ENCODE measurements around the gene KIF26B.

Gene KIF26B

DNA sequence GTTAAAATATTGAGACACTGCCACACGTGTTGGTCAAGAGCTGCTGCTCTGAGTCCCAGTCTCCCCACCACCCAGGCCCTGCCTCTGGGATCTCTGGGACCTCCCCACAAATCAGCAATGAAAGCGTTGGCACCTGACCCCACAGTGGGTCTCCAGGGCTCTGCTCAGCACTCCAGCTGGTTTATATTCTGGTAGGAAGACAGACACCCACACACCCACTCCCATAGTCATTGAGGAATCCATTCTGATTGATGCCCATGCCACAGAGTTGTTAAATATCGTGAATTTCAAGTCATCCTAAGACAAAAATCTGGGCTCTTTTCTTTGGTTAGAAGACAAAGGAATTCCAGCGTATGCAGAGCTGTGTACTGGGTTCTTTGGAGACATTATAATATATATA, 91.6 kb downstream of the KIF26B start:
- Histone ChIP-seq H3K9ac (ENCODE audit: low read length) (no peak overlapping the region), H3K4me1 (ENCODE audit: control insufficient read depth, insufficient read depth, low read length) (no peaks in the 10 kb centered on the region; the same call in 1 of the 2 replicates), H3K9me3 (ENCODE audit: control insufficient read depth, insufficient read depth, low read depth, low read length) (peaks cover 10% of the 10 kb centered on the region), H3K27ac (ENCODE audit: low read depth, low read length) (no peak overlapping the region), H3K4me3 (ENCODE audit: low read depth, low read length) (no peak overlapping the region), H3K36me3 (ENCODE audit: control insufficient read depth, insufficient read depth, low read length) (no peaks in the 10 kb centered on the region), H3K27me3 (ENCODE audit: control insufficient read depth, insufficient read depth, low read length) (no peaks in the 10 kb centered on the region)

DNA sequence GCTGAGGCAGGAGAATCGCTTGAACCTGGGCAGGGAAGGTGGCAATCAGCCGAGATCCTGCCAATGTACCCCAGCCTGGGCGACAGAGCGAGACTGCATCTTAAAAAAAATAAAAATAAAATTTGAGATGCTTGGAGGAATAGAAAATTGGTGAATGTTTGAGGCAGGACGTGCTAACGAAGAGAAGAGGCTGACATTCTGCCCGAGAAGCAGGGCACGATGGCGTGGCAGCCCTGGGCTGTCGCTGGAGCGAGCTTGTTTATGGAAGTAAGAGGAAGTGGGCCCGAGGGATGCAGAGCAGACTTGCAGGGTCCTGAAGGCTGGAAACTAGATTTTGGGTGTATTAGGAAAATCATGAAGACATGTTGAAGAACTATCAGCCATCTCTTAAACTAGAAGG, 92.6 kb downstream of the KIF26B start:
- Histone ChIP-seq H3K4me3 (ENCODE audit: low read depth, low read length) (no peak overlapping the region), H3K4me1 (ENCODE audit: control insufficient read depth, insufficient read depth, low read length) (no peaks in the 10 kb centered on the region; the same call in 1 of the 2 replicates), H3K9ac (ENCODE audit: low read length) (no peak overlapping the region), H3K27ac (ENCODE audit: low read depth, low read length) (no peak overlapping the region), H3K27me3 (ENCODE audit: control insufficient read depth, insufficient read depth, low read length) (no peaks in the 10 kb centered on the region), H3K9me3 (ENCODE audit: control insufficient read depth, insufficient read depth, low read depth, low read length) (peaks cover 10% of the 10 kb centered on the region), H3K36me3 (ENCODE audit: control insufficient read depth, insufficient read depth, low read length) (no peaks in the 10 kb centered on the region)

DNA sequence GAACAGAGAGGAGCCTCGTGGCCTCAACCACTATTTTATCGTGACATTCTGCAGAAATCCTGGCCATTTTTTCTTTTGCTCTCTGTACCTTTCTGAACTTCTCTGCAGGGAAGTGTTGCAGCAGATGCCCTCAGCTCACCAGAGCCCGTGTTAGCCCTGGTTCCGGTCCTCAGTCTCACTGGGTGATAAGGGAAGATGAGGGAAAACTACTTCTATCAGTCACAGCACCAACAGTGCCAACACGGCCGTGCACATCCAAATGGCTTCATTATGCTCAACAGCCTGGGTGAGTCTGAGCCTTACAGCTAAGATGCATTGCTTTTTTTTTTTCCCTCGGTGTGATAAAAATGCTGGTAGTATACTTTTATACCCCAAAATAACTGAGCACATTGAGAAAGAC, 93.0 kb downstream of the KIF26B start:
- no peaks in the 10 kb centered on the region for H3K36me3 ChIP-seq (ENCODE audit: control insufficient read depth, insufficient read depth, low read length)
- H3K27ac ChIP-seq (ENCODE audit: low read depth, low read length): no peak overlapping the region
- peaks cover 10% of the 10 kb centered on the region for H3K9me3 ChIP-seq (ENCODE audit: control insufficient read depth, insufficient read depth, low read depth, low read length)
- H3K4me3 ChIP-seq (ENCODE audit: low read depth, low read length): no peak overlapping the region
- H3K9ac ChIP-seq (ENCODE audit: low read length): no peak overlapping the region
- no peaks in the 10 kb centered on the region; the same call in 1 of the 2 replicates for H3K4me1 ChIP-seq (ENCODE audit: control insufficient read depth, insufficient read depth, low read length)
- no peaks in the 10 kb centered on the region for H3K27me3 ChIP-seq (ENCODE audit: control insufficient read depth, insufficient read depth, low read length)

DNA sequence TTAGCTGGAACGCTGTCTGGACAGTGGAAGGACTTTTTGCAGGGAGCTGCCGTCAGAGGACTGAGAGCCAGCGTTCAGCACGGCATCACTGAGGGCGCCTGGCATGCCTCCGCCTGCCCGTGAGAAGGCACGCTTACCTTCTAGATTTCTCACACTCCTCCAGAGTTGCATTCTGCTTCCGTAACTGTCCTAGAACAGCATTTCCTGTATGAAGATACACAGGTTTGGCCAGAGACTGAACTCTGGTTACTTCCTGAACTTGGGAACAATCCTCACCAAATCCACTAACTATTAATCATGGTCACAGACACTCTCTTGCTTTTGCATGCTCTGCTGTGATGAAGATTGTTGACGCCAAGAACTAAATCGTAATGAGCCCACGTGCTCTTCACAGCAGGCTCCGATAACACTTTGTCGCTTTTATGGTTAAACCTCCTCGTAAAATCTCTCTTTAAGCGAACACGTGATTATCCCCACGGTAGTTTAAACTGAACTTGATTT, 93.5 kb downstream of the KIF26B start:
- Histone ChIP-seq H3K9ac (ENCODE audit: low read length) (no peak overlapping the region), H3K36me3 (ENCODE audit: control insufficient read depth, insufficient read depth, low read length) (no peaks in the 10 kb centered on the region), H3K9me3 (ENCODE audit: control insufficient read depth, insufficient read depth, low read depth, low read length) (peaks cover 10% of the 10 kb centered on the region), H3K27ac (ENCODE audit: low read depth, low read length) (no peak overlapping the region), H3K4me3 (ENCODE audit: low read depth, low read length) (no peak overlapping the region), H3K4me1 (ENCODE audit: control insufficient read depth, insufficient read depth, low read length) (no peaks in the 10 kb centered on the region; the same call in 1 of the 2 replicates), H3K27me3 (ENCODE audit: control insufficient read depth, insufficient read depth, low read length) (no peaks in the 10 kb centered on the region)

DNA sequence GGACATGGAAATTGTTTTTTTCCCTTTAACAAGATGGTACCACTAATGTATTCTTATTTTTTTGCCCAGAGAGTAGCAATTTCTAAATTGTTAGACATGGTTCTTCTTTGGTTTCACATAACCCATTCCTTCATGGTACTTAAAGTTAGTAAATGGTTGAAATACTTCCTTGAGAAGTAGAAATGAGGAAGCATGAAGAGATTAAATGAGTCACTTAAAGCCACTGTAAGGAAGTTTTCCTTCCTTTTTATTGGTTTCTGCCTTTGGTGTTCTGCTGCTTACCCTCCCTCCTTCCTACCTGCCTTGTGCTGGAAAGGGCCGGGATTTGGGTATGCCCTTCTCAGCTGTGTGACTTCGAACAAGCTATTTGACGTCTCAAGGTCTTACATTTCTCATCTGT, 101.0 kb downstream of the KIF26B start:
- no peaks in the 10 kb centered on the region for H3K27me3 ChIP-seq (ENCODE audit: control insufficient read depth, insufficient read depth, low read length)
- H3K4me1 ChIP-seq (ENCODE audit: control insufficient read depth, insufficient read depth, low read length): peaks cover 31% of the 10 kb centered on the region
- no peak overlapping the region for H3K27ac ChIP-seq (ENCODE audit: low read depth, low read length)
- H3K4me3 ChIP-seq (ENCODE audit: low read depth, low read length): no peak overlapping the region
- peaks cover 6% of the 10 kb centered on the region for H3K9me3 ChIP-seq (ENCODE audit: control insufficient read depth, insufficient read depth, low read depth, low read length)
- H3K36me3 ChIP-seq (ENCODE audit: control insufficient read depth, insufficient read depth, low read length): no peaks in the 10 kb centered on the region
- no peak overlapping the region for H3K9ac ChIP-seq (ENCODE audit: low read length)

DNA sequence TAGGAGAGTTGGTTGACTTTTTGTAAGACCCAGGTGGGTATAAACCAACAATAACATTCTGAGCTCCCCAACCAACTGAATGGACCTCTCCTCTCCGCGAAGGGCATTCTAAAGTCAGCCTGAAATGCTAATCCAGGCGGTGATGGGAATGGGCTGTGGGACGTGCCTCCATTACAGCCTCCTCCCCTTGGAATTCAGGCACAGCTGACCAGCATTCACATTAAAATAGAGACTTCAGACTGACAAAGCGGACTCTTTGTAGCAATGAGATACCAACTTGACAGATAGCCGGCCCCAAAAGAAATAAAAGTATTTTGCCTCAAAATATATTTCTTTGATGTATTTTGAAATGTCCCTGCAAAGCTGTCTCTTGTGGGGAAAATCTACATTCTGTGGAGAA, 101.7 kb downstream of the KIF26B start:
- Histone ChIP-seq H3K36me3 (ENCODE audit: control insufficient read depth, insufficient read depth, low read length) (no peaks in the 10 kb centered on the region), H3K27ac (ENCODE audit: low read depth, low read length) (no peak overlapping the region), H3K4me1 (ENCODE audit: control insufficient read depth, insufficient read depth, low read length) (peaks cover 31% of the 10 kb centered on the region), H3K9me3 (ENCODE audit: control insufficient read depth, insufficient read depth, low read depth, low read length) (no peaks in the 10 kb centered on the region; the same call in 1 of the 2 replicates), H3K27me3 (ENCODE audit: control insufficient read depth, insufficient read depth, low read length) (no peaks in the 10 kb centered on the region), H3K4me3 (ENCODE audit: low read depth, low read length) (0 out of 2 replicates have a peak overlapping the region, but pooled peaks have one; percentile 4), H3K9ac (ENCODE audit: low read length) (no peak overlapping the region)

DNA sequence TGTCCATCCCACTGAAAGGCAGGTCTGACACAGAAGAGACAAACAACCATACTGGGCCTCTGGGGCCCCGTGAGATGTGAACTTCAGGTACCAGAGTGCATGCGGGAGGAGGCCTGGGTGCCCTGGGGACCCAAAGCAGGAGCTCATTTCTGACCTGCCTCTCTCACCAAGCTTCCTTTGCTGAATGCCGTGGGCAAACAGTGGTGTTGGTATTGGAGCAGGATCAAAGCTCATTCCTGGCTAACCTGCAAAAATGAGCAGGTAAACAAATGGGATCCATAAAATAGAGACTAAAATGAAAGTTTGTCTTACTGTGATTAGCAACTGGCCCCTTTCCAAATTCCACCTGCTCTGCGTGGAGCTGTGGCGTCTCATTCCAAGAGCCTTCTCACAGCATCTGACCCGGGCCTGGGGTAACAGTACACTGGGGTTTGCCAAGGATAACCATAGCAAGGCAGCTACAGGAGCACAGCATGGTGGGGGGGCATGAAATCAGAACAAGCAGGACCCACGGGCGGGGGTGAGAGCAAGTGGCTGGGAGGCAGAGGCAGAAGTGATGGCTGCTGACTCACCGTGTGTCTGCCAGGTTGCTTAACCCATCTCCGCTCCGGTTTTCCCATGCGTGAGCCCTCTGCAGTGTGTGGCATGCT, 103.6 kb downstream of the KIF26B start:
- H3K27me3 ChIP-seq (ENCODE audit: control insufficient read depth, insufficient read depth, low read length): no peaks in the 10 kb centered on the region
- no peaks in the 10 kb centered on the region for H3K36me3 ChIP-seq (ENCODE audit: control insufficient read depth, insufficient read depth, low read length)
- no peak overlapping the region for H3K4me3 ChIP-seq (ENCODE audit: low read depth, low read length)
- H3K4me1 ChIP-seq (ENCODE audit: control insufficient read depth, insufficient read depth, low read length): peaks cover 38% of the 10 kb centered on the region
- H3K9me3 ChIP-seq (ENCODE audit: control insufficient read depth, insufficient read depth, low read depth, low read length): no peaks in the 10 kb centered on the region
- H3K27ac ChIP-seq (ENCODE audit: low read depth, low read length): no peak overlapping the region
- no peak overlapping the region for H3K9ac ChIP-seq (ENCODE audit: low read length)

DNA sequence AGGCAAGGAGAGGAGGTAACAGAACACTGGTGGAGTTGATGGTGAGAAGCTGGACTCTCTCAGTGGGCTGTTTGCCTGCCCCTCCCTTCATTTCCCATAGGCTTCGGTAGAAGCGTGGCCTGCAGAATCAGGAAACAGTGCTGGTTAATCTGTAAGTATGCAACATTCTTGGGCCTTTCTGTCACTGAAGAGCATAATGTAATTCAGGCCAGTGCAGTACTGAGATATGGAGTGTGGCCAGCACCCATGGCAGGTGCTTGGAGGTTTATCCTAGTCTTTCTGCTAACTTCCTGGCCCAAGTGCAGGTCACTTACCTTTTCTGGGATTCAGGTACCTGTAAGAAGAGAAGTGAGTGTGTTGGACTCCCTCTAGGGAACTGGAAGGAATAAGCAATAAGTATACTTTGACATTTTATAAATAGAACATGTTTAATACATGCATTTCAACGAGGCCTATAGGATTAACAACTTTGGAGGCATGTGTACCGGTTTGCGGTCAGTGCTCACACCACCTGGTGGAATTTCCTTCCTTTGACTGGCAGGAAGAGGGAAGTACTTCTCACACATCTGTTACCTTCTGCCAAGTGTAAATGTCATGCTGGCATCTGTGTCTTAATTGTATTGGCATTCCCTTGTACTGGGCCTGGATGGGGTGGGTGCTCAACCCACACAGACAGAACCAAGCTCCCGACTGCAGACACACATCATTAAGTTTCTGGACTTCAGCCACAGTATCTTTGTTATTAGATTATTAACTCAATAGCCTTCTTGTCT, 105.5 kb downstream of the KIF26B start:
- H3K9ac ChIP-seq (ENCODE audit: low read length): no peak overlapping the region
- H3K27ac ChIP-seq (ENCODE audit: low read depth, low read length): no peak overlapping the region
- H3K4me1 ChIP-seq (ENCODE audit: control insufficient read depth, insufficient read depth, low read length): peaks cover 47% of the 10 kb centered on the region
- no peaks in the 10 kb centered on the region for H3K27me3 ChIP-seq (ENCODE audit: control insufficient read depth, insufficient read depth, low read length)
- no peaks in the 10 kb centered on the region for H3K9me3 ChIP-seq (ENCODE audit: control insufficient read depth, insufficient read depth, low read depth, low read length)
- no peak overlapping the region for H3K4me3 ChIP-seq (ENCODE audit: low read depth, low read length)
- H3K36me3 ChIP-seq (ENCODE audit: control insufficient read depth, insufficient read depth, low read length): no peaks in the 10 kb centered on the region

DNA sequence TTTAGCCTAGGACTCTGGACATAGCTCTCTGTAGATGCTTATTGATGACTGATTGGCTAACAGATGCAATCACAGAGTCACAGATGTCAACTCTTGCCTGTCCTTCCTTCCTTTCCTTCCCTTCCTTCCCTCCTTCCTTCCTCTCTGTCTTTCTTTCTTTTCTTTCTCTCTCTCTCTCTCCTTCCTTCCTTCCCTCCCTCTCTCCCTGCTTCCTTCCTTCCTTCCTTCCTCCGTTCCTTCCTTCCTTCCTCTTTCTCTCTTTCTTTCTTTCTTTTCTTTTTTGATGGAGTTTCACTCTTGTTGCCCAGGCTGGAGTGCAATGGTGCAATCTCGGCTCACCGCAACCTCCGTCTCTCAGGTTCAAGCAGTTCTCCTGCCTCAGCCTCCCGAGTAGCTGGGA, 106.1 kb downstream of the KIF26B start:
- Histone ChIP-seq H3K4me1 (ENCODE audit: control insufficient read depth, insufficient read depth, low read length) (peaks cover 45% of the 10 kb centered on the region), H3K4me3 (ENCODE audit: low read depth, low read length) (no peak overlapping the region), H3K9ac (ENCODE audit: low read length) (no peak overlapping the region), H3K27me3 (ENCODE audit: control insufficient read depth, insufficient read depth, low read length) (no peaks in the 10 kb centered on the region), H3K9me3 (ENCODE audit: control insufficient read depth, insufficient read depth, low read depth, low read length) (no peaks in the 10 kb centered on the region), H3K36me3 (ENCODE audit: control insufficient read depth, insufficient read depth, low read length) (no peaks in the 10 kb centered on the region), H3K27ac (ENCODE audit: low read depth, low read length) (no peak overlapping the region)

DNA sequence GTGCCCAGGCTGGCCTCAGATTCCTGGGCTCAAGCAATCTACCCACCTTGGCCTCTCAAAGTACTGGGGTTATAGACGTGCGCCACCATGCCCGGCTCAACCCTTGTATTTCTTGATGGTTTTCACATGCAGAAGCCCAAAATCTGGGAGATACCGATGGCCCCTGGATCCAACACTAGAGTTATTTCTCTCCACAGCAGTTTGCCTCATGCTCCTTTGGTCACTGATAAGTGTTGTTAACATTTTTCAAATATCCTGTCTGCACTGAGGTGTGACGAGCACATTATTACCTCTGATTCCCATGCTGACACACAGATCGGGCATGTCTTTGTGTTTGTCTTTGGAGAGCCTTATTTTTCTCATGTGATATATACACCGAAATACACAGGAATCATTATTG, 107.0 kb downstream of the KIF26B start:
- Histone ChIP-seq H3K4me3 (ENCODE audit: low read depth, low read length) (no peak overlapping the region), H3K27ac (ENCODE audit: low read depth, low read length) (no peak overlapping the region), H3K36me3 (ENCODE audit: control insufficient read depth, insufficient read depth, low read length) (no peaks in the 10 kb centered on the region), H3K4me1 (ENCODE audit: control insufficient read depth, insufficient read depth, low read length) (peaks cover 40% of the 10 kb centered on the region), H3K9me3 (ENCODE audit: control insufficient read depth, insufficient read depth, low read depth, low read length) (no peaks in the 10 kb centered on the region), H3K27me3 (ENCODE audit: control insufficient read depth, insufficient read depth, low read length) (no peaks in the 10 kb centered on the region), H3K9ac (ENCODE audit: low read length) (no peak overlapping the region)

DNA sequence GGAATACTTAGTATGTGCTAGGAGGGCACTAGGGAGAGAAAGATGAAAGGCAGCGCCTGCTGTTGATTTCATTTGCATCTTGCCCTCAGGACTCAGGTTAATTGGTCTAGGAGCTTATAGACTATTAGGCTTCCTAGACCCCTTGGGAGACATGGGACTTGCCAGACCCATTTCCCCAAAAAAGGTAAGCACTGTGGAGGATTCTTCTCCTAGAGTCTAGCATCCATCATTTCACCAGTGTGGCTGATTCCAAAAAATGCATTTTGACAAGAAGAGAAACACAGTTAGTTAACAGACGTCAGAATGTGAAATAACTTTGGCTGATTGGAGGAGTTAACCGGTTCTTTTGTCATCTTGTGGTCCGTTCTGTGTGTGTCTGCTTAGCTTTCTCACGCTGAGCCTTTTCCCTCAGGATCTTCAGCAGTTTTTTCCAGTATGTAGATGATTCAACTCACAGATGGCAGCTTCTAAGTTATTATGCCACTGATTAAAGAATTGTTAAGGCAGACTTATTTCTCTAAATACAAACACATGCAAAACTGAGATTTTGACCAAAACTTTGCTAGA, 108.8 kb downstream of the KIF26B start:
- H3K9ac ChIP-seq (ENCODE audit: low read length): no peak overlapping the region
- H3K4me1 ChIP-seq (ENCODE audit: control insufficient read depth, insufficient read depth, low read length): peaks cover 32% of the 10 kb centered on the region; the same call in 1 of the 2 replicates

More for the DNA sequence above, 108.8 kb downstream of the KIF26B start:
- Histone ChIP-seq H3K9me3 (ENCODE audit: control insufficient read depth, insufficient read depth, low read depth, low read length) (no peaks in the 10 kb centered on the region), H3K4me3 (ENCODE audit: low read depth, low read length) (no peak overlapping the region), H3K27ac (ENCODE audit: low read depth, low read length) (no peak overlapping the region), H3K36me3 (ENCODE audit: control insufficient read depth, insufficient read depth, low read length) (no peaks in the 10 kb centered on the region), H3K27me3 (ENCODE audit: control insufficient read depth, insufficient read depth, low read length) (no peaks in the 10 kb centered on the region)

All from HUES6 (cell line).